ENCODE data around the gene FAM151A. TPM values are rescaled to one million over a fixed set of nuclear protein-coding genes. Genes with fewer than 3 reads are reported as not detected.

FAM151A gene
- total RNA-seq, 6 experiments from 2014 or later: not detected

GRCh38 chr1:54608566-54609230, 14.6 kb downstream of the FAM151A start:
- no peak for TF ChIP-seq CTCF (IDR thresholded peaks at IDR 0.05)
- Mint-ChIP-seq H3K4me1 (ENCODE audit: low read depth) (peaks cover 4% of the 10 kb centered on the region; the same call in 1 of the 2 replicates), H3K9me3 (no peaks in the 10 kb centered on the region), H3K27ac (no peak overlapping the region), H3K27me3 (ENCODE audit: insufficient read depth) (no peaks in the 10 kb centered on the region; the same call in 1 of the 2 replicates), H3K36me3 (ENCODE audit: low read depth) (no peaks in the 10 kb centered on the region), H3K4me3 (no peak overlapping the region)
- no peak for DNase-seq

- no peak overlapping the region for H3K27ac Mint-ChIP-seq
- no peaks in the 10 kb centered on the region; the same call in 1 of the 2 replicates for H3K27me3 Mint-ChIP-seq (ENCODE audit: insufficient read depth)
- H3K4me3 Mint-ChIP-seq: no peak overlapping the region
- no peaks in the 10 kb centered on the region; the same call in 1 of the 2 replicates for H3K4me1 Mint-ChIP-seq (ENCODE audit: low read depth)
- no peak for DNase-seq
- no peaks in the 10 kb centered on the region for H3K36me3 Mint-ChIP-seq (ENCODE audit: low read depth)
- TF ChIP-seq CTCF (IDR thresholded peaks at IDR 0.05): no peak
- no peaks in the 10 kb centered on the region for H3K9me3 Mint-ChIP-seq
Observed at GRCh38 chr1:54607821-54608565, 15.3 kb downstream of the FAM151A start.

- no peak for DNase-seq
- Mint-ChIP-seq H3K27ac (no peak overlapping the region), H3K36me3 (ENCODE audit: low read depth) (no peaks in the 10 kb centered on the region), H3K9me3 (no peaks in the 10 kb centered on the region), H3K4me3 (no peak overlapping the region), H3K4me1 (ENCODE audit: low read depth) (no peaks in the 10 kb centered on the region), H3K27me3 (ENCODE audit: insufficient read depth) (no peaks in the 10 kb centered on the region; the same call in 1 of the 2 replicates)
- TF ChIP-seq CTCF (IDR thresholded peaks at IDR 0.05): no peak
Observed at GRCh38 chr1:54606990-54607325, 16.4 kb downstream of the FAM151A start.

GRCh38 chr1:54606096-54606989, 17.0 kb downstream of the FAM151A start:
- no peak for TF ChIP-seq CTCF (IDR thresholded peaks at IDR 0.05)
- Mint-ChIP-seq H3K27me3 (ENCODE audit: insufficient read depth) (no peaks in the 10 kb centered on the region; the same call in 1 of the 2 replicates), H3K9me3 (no peaks in the 10 kb centered on the region), H3K4me3 (no peak overlapping the region), H3K36me3 (ENCODE audit: low read depth) (no peaks in the 10 kb centered on the region), H3K27ac (no peak overlapping the region), H3K4me1 (ENCODE audit: low read depth) (no peaks in the 10 kb centered on the region)
- no peak for DNase-seq

GRCh38 chr1:54604572-54605370, 18.6 kb downstream of the FAM151A start:
- no peaks in the 10 kb centered on the region for H3K9me3 Mint-ChIP-seq
- H3K4me3 Mint-ChIP-seq: no peak overlapping the region
- DNase-seq: no peak
- no peak overlapping the region for H3K27ac Mint-ChIP-seq
- H3K36me3 Mint-ChIP-seq (ENCODE audit: low read depth): no peaks in the 10 kb centered on the region
- no peaks in the 10 kb centered on the region; the same call in 1 of the 2 replicates for H3K27me3 Mint-ChIP-seq (ENCODE audit: insufficient read depth)
- H3K4me1 Mint-ChIP-seq (ENCODE audit: low read depth): no peaks in the 10 kb centered on the region
- no peak for TF ChIP-seq CTCF (IDR thresholded peaks at IDR 0.05)
